H9 (cell line): Measurements from ENCODE around the gene VPS39. TPM values are rescaled to one million over a fixed set of nuclear protein-coding genes. Genes with fewer than 3 reads are reported as not detected.

Source experiments
- DNase-seq: peaks from one replicate; pipeline ENCODE4 v3.0.0-alpha.2; 2017
- H2AFZ ChIP-seq: one replicate; pipeline ENCODE4 v1.6.1; 2013; ENCODE audit warnings: mild to moderate bottlenecking, low read length, control low read depth, moderate library complexity
- H2AK5ac ChIP-seq: 2 replicates; pipeline ENCODE4 v1.6.1; 2013; ENCODE audit warnings: low read length, control low read depth, mixed read lengths; ENCODE audit not compliant: insufficient read length
- H2BK120ac ChIP-seq: one replicate; pipeline ENCODE4 v1.6.1; 2013; ENCODE audit warnings: low read depth, mild to moderate bottlenecking, low read length, control low read depth, inconsistent platforms; ENCODE audit not compliant: poor library complexity, severe bottlenecking
- H2BK12ac ChIP-seq: 2 replicates; pipeline ENCODE4 v1.6.1; 2013; ENCODE audit warnings: low read length, control low read depth, mixed read lengths, low read depth; ENCODE audit not compliant: insufficient read length
- H2BK15ac ChIP-seq: 2 replicates; pipeline ENCODE4 v1.6.1; 2013; ENCODE audit warnings: low read depth, low read length, control low read depth
- H2BK20ac ChIP-seq: one replicate; pipeline ENCODE4 v1.6.1; 2013; ENCODE audit warnings: low read depth, mild to moderate bottlenecking, low read length, control low read depth, inconsistent platforms; ENCODE audit not compliant: poor library complexity, severe bottlenecking
- H2BK5ac ChIP-seq: 2 replicates; pipeline ENCODE4 v1.6.1; 2013; ENCODE audit warnings: low read length, control low read depth, mixed read lengths; ENCODE audit not compliant: insufficient read length
- H3K14ac ChIP-seq: 2 replicates; pipeline ENCODE4 v1.6.1; 2013; ENCODE audit warnings: low read length, control low read depth; ENCODE audit not compliant: insufficient read depth
- H3K18ac ChIP-seq: 2 replicates; pipeline ENCODE4 v1.6.1; 2013; ENCODE audit warnings: low read depth, mild to moderate bottlenecking, mixed read lengths, low read length, control low read depth; ENCODE audit not compliant: insufficient read length
- H3K23ac ChIP-seq: 2 replicates; pipeline ENCODE4 v1.6.1; 2013; ENCODE audit warnings: low read length, control low read depth, mixed read lengths, low read depth; ENCODE audit not compliant: insufficient read length
- H3K23me2 ChIP-seq: 2 replicates; pipeline ENCODE4 v1.6.1; 2013; ENCODE audit warnings: low read depth, mild to moderate bottlenecking, mixed read lengths, low read length, control low read depth; ENCODE audit not compliant: insufficient read length, poor library complexity, severe bottlenecking
- H3K27ac ChIP-seq: 2 replicates; pipeline ENCODE4 v1.5.1; 2013; ENCODE audit warnings: low read length, control low read depth, mixed read lengths, low read depth; ENCODE audit not compliant: insufficient read length
- H3K27me3 ChIP-seq: 2 replicates; pipeline ENCODE4 v1.6.1; 2013; ENCODE audit warnings: low read length, control low read depth, inconsistent platforms; ENCODE audit not compliant: insufficient read depth
- H3K4ac ChIP-seq: 2 replicates; pipeline ENCODE4 v1.6.1; 2013; ENCODE audit warnings: low read depth, mild to moderate bottlenecking, control low read depth, inconsistent platforms, low read length, moderate library complexity
- H3K4me1 ChIP-seq: 2 replicates; pipeline ENCODE4 v1.6.1; 2013; ENCODE audit warnings: low read length, control low read depth, inconsistent platforms; ENCODE audit not compliant: insufficient read depth
- H3K4me2 ChIP-seq: 2 replicates; pipeline ENCODE4 v1.6.1; 2013; ENCODE audit warnings: low read length, control low read depth, mixed read lengths; ENCODE audit not compliant: insufficient read length, insufficient read depth
- H3K56ac ChIP-seq: 2 replicates; pipeline ENCODE4 v1.6.1; 2013; ENCODE audit warnings: low read depth, mild to moderate bottlenecking, mixed read lengths, low read length, control low read depth; ENCODE audit not compliant: insufficient read length
- H3K79me1 ChIP-seq: 2 replicates; pipeline ENCODE4 v1.6.1; 2013; ENCODE audit warnings: low read depth, mild to moderate bottlenecking, moderate library complexity, low read length, control low read depth, inconsistent platforms; ENCODE audit not compliant: insufficient read depth, poor library complexity, severe bottlenecking
- H3K79me2 ChIP-seq: 2 replicates; pipeline ENCODE4 v1.6.1; 2013; ENCODE audit warnings: low read length, control low read depth, inconsistent platforms; ENCODE audit not compliant: insufficient read depth
- H3K9ac ChIP-seq: 2 replicates; pipeline ENCODE4 v1.6.1; 2013; ENCODE audit warnings: low read length, control low read depth, mixed read lengths; ENCODE audit not compliant: insufficient read length; ENCODE audit errors: extremely low read depth
- H3K9me3 ChIP-seq: one replicate; pipeline ENCODE4 v1.6.1; 2013; ENCODE audit warnings: low read depth, low read length, inconsistent platforms; ENCODE audit not compliant: control insufficient read depth
- H3T11ph ChIP-seq: one replicate; pipeline ENCODE4 v1.6.1; 2013; ENCODE audit warnings: mild to moderate bottlenecking, low read length, control low read depth, inconsistent platforms
- H4K20me1 ChIP-seq: one replicate; pipeline ENCODE4 v1.6.1; 2013; ENCODE audit not compliant: control insufficient read depth, insufficient read length, insufficient read depth
- H4K5ac ChIP-seq: 2 replicates; pipeline ENCODE4 v1.6.1; 2013; ENCODE audit warnings: low read depth, mild to moderate bottlenecking, mixed read lengths, low read length, control low read depth; ENCODE audit not compliant: insufficient read length
- H4K8ac ChIP-seq: replicated peaks from 2 replicates; pipeline ENCODE4 v1.6.1; 2013; ENCODE audit warnings: low read length, control low read depth, mixed read lengths, low read depth; ENCODE audit not compliant: insufficient read length
- H4K91ac ChIP-seq: 2 replicates; pipeline ENCODE4 v1.6.1; 2013; ENCODE audit warnings: low read depth, mild to moderate bottlenecking, moderate library complexity, mixed read lengths, low read length, control low read depth; ENCODE audit not compliant: insufficient read length
- H3K27ac Mint-ChIP-seq, 3 experiments: 2 replicates in 2 of 3; 3 replicates in 1 of 3; pipeline ENCODE4 v1.8.0; 2020 to 2021; ENCODE audit warnings: mixed read lengths in 3 of 3, mild to moderate bottlenecking in 1 of 3, moderate library complexity in 1 of 3
- H3K27me3 Mint-ChIP-seq: 2 replicates; pipeline ENCODE4 v1.8.0; 2021; ENCODE audit warnings: low read depth, mild to moderate bottlenecking, moderate library complexity, mixed read lengths
- H3K36me3 Mint-ChIP-seq, 3 experiments: 2 replicates in 2 of 3; 3 replicates in 1 of 3; pipeline ENCODE4 v1.8.0; 2020 to 2021; ENCODE audit warnings: low read depth in 3 of 3, mixed read lengths in 3 of 3; ENCODE audit not compliant: insufficient read depth in 1 of 3
- H3K4me1 Mint-ChIP-seq, 2 experiments: 2 replicates each; pipeline ENCODE4 v1.8.0; 2020; ENCODE audit warnings: mixed read lengths in 2 of 2
- H3K4me3 Mint-ChIP-seq, 2 experiments: 2 replicates in 1 of 2; 3 replicates in 1 of 2; pipeline ENCODE4 v1.8.0; 2020 to 2021; ENCODE audit warnings: mild to moderate bottlenecking in 2 of 2, mixed read lengths in 2 of 2, moderate library complexity in 1 of 2
- H3K9me3 Mint-ChIP-seq, 2 experiments: 2 replicates in 1 of 2; 3 replicates in 1 of 2; pipeline ENCODE4 v1.8.0; 2020; ENCODE audit warnings: mild to moderate bottlenecking in 2 of 2, mixed read lengths in 2 of 2, moderate library complexity in 1 of 2
- CTCF ChIP-seq: fragments of 200-600 bp; sonication (generic); conservative IDR thresholded peaks from 3 replicates; pipeline ENCODE4 v1.8.0; 2021; ENCODE audit warnings: antibody characterized with exemption, mild to moderate bottlenecking
- WGBS: extraction: QIAGEN DNeasy Blood & Tissue Kit; methylation state at CpG from one replicate; pipeline ENCODE4 v1.1.7; 2013; ENCODE audit warnings: missing lambda C conversion rate, low lambda C conversion rate, mixed read lengths; ENCODE audit not compliant: insufficient read length; ENCODE audit errors: extremely low coverage; 5-methylcytosine and 5-hydroxymethylcytosine counted together
- total RNA-seq: library from RNA; stranded (reverse); gene quantifications from 2 replicates; pipeline ENCODE4 v1.2.1, GENCODE V29; 2021

The VPS39 gene
- total RNA-seq, 1 experiment from 2014 or later = 48.6 TPM

- Mint-ChIP-seq H3K27ac (no peak overlapping the region), H3K27me3 (no peaks in the 10 kb centered on the region), H3K36me3 (no peaks in the 10 kb centered on the region), H3K9me3 (peaks cover 9 to 11% of the 10 kb centered on the region in 2 experiments), H3K4me1 (peaks cover 0 to 5% of the 10 kb centered on the region in 2 experiments; a peak in 2 of 4 replicates), H3K4me3 (no peak overlapping the region)
- Histone ChIP-seq H2BK15ac (no peak overlapping the region), H3T11ph (no peak overlapping the region), H2AFZ (no peak overlapping the region), H3K56ac (no peak overlapping the region), H4K5ac (no peak overlapping the region), H2AK5ac (no peak overlapping the region), H3K23ac (no peak overlapping the region), H3K14ac (no peak overlapping the region), H2BK12ac (no peak overlapping the region), H3K23me2 (no peaks in the 10 kb centered on the region), H3K18ac (no peak overlapping the region), H3K79me2 (no peaks in the 10 kb centered on the region), H3K4me1 (no peaks in the 10 kb centered on the region), H2BK120ac (no peak overlapping the region), H3K4ac (no peak overlapping the region), H2BK20ac (no peak overlapping the region), H3K27me3 (no peaks in the 10 kb centered on the region), H4K91ac (no peak overlapping the region), H4K20me1 (no peaks in the 10 kb centered on the region), H3K27ac (no peak overlapping the region), H3K4me2 (no peak overlapping the region), H4K8ac (no peak overlapping the region), H2BK5ac (no peak overlapping the region), H3K79me1 (no peaks in the 10 kb centered on the region), H3K9ac (no peak overlapping the region), H3K9me3 (no peaks in the 10 kb centered on the region)
- WGBS = no CpG with 5 or more reads among the region's 11 CpGs
- TF ChIP-seq CTCF = peak; percentile 76
- peak; percentile 50 for DNase-seq
These were observed 70.4 kb downstream of the VPS39 start for GRCh38 chr15:42137461-42138261.
